GM12872 (cell line): ENCODE data around the gene NCF4.

ENCODE experiments used
- CTCF ChIP-seq: IDR thresholded peaks from 3 replicates; pipeline ENCODE4 v1.5.1; 2011; ENCODE audit warnings: low read depth, mild to moderate bottlenecking, low read length, moderate library complexity; ENCODE audit not compliant: insufficient read depth

NCF4 gene

GRCh38 chr22:36818010-36818642, 42.7 kb upstream of the NCF4 start:
- TF ChIP-seq CTCF = no peak

- TF ChIP-seq CTCF = no peak
Measured at GRCh38 chr22:36819112-36819511, 41.7 kb upstream of the NCF4 start.

- no peak for TF ChIP-seq CTCF
Measured at GRCh38 chr22:36822581-36822980, 38.2 kb upstream of the NCF4 start.

- TF ChIP-seq CTCF = no peak
Measured at GRCh38 chr22:36823186-36823839, 37.5 kb upstream of the NCF4 start.

GRCh38 chr22:36824655-36825054, 36.2 kb upstream of the NCF4 start:
- no peak for TF ChIP-seq CTCF

- no peak for TF ChIP-seq CTCF
Measured at GRCh38 chr22:36826262-36826661, 34.5 kb upstream of the NCF4 start.

GRCh38 chr22:36828815-36829214, 32.0 kb upstream of the NCF4 start:
- no peak for TF ChIP-seq CTCF
